ES-I3 (cell line): ENCODE results near the gene MRPL46.
"Not testable (repeated sequence)": the region's sequence is repeated elsewhere in the genome, so short reads cannot be mapped to it uniquely, and the experiment has no call there.

Source experiments
- H3K36me3 ChIP-seq: 2 replicates; pipeline ENCODE4 v1.6.1; 2013; ENCODE audit warnings: mild to moderate bottlenecking, low read length, control low read depth, moderate library complexity; ENCODE audit not compliant: insufficient read depth
- H3K4me1 ChIP-seq: 2 replicates; pipeline ENCODE4 v1.6.1; 2013; ENCODE audit warnings: mild to moderate bottlenecking, control low read depth, low read length; ENCODE audit not compliant: insufficient read depth
- H3K9ac ChIP-seq: 2 replicates; pipeline ENCODE4 v1.6.1; 2013; ENCODE audit warnings: low read depth, mild to moderate bottlenecking, low read length, moderate library complexity
- H3K9me3 ChIP-seq: 2 replicates; pipeline ENCODE4 v1.6.1; 2013; ENCODE audit warnings: mild to moderate bottlenecking, low read length, moderate library complexity; ENCODE audit not compliant: control insufficient read depth, insufficient read depth

The MRPL46 gene

DNA sequence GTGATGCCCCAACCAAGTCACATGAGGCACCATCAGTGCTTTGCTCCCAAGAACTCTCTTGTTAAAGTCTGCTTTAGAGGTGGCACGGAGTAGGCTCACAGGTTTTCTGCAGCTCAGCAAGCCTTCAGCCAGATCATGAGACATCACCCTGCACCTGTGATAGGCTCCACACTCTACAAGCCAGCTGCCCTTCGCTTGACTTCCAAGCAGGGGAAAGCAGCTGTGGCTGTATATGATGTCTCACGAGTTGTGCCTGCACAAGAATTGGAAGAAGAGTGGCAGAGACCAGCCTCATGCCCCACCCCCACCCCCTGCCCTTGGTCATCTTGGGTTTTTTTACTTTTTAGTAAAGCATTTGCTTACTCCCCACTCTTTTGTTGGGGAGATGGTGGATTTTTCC lies 22.8 kb upstream of the MRPL46 start:
- no peaks in the 10 kb centered on the region for H3K9me3 ChIP-seq
- H3K36me3 ChIP-seq = no peaks in the 10 kb centered on the region
- H3K4me1 ChIP-seq = peaks cover 14% of the 10 kb centered on the region
- no peak overlapping the region for H3K9ac ChIP-seq

DNA sequence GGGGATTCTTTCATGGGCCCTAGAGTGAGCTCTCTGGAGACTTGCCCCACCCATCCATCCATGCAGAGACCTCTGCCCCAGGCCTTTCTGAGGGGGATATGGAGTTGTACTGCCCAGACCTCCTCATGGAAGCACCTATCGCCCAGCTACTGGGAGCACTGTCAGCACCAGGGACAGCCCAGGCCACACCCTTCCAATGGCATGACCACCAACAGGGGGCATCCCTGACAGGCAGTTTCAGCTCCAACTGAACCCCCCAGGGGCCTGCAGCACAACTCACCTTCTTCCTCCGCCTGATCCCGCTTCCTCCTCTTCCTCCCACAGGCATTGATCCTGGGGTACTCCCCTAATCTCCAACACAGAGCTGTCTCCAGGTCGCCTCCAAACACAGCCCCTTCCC lies 22.1 kb upstream of the MRPL46 start:
- Histone ChIP-seq H3K9ac (no peak overlapping the region), H3K36me3 (no peaks in the 10 kb centered on the region), H3K9me3 (no peaks in the 10 kb centered on the region), H3K4me1 (peaks cover 20% of the 10 kb centered on the region)

DNA sequence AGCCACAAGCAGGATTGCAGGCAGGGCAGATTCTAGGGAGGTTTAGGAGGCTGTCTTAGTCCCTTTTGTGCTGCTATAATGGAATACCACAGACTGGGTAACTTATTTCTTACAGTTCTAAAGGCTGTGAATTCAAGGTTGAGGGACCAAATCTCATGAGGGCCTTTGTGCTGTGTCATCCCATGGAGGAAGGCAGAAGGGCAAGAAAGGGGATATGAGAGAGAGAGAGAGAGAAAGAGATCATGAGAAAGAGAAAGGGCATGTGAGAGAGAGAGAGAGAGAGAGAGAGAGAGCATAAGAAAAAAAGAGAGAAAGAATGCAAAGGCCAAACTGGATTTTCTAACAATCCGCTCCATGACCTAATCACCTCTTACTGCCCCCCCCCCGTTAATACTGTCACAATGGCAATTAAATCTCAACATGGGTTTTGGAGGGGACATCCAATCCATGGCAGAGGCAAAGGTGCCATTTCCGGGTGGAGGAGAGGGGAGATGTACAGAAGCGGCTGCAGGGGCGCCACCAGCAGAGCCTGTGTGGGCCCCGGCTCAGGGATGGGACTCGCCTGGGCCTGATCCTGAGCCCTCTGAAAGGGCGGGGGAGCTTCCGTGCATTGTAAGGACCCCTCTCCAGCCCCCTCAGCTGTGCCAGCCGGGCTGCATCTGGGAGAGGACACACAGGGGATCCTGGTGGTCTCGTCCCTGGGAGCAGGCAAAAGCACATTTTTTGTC lies 20.8 kb upstream of the MRPL46 start:
- no peak overlapping the region for H3K9ac ChIP-seq
- peaks cover 3% of the 10 kb centered on the region; the same call in 1 of the 2 replicates for H3K36me3 ChIP-seq
- no peaks in the 10 kb centered on the region for H3K9me3 ChIP-seq
- peaks cover 28% of the 10 kb centered on the region for H3K4me1 ChIP-seq

DNA sequence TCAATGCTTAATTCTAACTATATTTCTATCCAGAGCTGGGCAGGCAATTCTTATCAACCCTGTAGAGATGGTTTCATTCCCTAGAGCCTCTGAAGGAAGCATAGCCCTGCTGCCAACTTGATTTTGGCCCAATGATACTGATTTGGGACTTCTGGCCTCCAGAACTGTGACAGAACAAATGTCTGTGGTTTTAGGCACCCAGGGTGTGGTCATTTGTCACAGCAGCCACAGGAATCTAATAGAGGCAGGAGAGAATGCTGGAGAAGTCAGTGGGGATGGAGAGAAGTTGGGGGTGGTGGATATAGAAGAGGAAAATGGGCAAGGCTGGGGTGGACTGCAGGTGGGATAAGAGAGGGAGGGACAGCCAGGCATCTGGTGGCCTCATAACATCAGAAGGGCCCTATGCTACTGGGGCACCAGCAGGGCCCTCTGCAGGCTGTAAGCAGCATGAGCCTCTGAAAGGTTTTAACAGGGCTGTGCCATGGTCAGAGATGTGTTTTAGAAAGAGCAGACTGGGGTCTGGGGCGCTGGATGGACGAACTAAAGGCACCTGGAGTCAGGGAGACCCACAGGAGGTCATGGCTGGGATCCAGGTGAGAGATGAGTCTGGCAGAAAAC lies 20.1 kb upstream of the MRPL46 start:
- peaks cover 3% of the 10 kb centered on the region; the same call in 1 of the 2 replicates for H3K36me3 ChIP-seq
- peaks cover 28% of the 10 kb centered on the region for H3K4me1 ChIP-seq
- H3K9ac ChIP-seq = no peak overlapping the region
- no peaks in the 10 kb centered on the region for H3K9me3 ChIP-seq

DNA sequence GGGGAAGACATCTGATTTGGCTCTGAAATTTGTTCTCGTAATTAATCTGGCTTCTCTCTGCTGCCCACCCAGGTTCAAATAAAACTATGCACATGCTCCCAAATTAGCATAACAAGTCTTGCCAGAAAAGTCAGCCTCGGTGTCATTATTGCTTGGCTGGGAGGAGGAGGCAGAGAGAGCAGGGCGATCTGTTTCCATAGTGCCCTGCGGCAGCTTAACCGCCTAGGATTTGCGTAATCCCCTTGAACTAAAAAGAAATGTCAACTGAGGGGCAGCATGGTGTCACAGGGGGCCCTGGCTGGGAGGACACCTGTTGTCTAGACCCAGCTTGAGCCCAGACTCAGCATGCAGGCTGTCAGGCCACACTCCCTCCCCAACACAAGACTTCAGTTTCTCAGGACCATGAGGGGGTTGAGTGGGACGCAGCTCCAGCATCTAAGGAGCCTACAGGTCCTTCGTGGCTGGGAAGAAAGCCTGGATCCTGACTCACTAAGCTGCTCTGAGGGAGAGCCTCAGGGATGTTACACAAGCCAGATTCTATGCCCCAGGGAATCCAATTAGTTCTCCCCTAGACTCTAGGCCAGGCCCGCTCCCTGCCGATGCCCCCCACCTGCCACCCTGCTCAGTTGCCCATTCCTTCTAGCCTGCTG lies 17.6 kb upstream of the MRPL46 start:
- H3K4me1 ChIP-seq = peaks cover 28% of the 10 kb centered on the region
- no peak overlapping the region for H3K9ac ChIP-seq
- no peaks in the 10 kb centered on the region for H3K9me3 ChIP-seq
- H3K36me3 ChIP-seq = peaks cover 3% of the 10 kb centered on the region; the same call in 1 of the 2 replicates

DNA sequence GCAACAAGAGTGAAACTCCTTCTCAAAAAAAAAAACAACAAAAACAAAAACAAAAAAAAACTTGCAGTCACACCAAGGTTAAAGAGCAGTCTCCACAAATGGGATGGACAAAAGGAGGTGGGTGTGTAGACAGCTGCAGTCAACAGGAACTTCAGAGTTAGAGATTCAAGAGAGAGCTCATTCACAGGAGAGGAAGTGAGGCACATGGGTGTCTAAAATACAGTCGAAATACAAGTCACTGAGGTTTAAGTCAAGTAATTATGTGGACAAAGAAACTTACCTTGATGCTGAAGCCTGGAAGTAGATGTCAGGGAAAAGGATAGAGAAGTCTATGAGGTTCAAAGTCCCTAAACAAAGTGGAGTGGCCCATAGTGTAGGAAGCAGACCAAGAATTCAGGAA lies 15.1 kb upstream of the MRPL46 start:
- H3K4me1 ChIP-seq = peaks cover 19% of the 10 kb centered on the region

DNA sequence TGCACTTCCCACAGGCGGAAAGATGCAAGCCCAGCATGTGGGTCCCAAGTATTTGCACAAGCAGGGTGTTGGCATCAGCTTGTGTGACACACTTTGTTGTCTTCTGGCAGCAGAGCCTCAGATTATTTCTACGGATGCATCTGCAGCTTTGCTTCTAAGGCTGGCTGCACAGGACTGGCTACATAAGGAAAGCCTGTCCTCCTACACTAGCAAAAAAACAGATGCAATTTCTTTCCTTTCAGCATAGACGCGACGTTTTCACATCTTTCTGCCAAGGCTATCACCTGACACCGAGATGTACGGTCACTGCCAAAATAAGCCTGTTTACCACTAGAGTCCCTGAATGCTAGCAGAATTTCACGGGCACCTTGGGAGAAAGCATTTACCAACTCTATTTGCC lies 13.8 kb upstream of the MRPL46 start:
- H3K9ac ChIP-seq = no peak overlapping the region
- H3K36me3 ChIP-seq = peaks cover 10% of the 10 kb centered on the region
- H3K9me3 ChIP-seq = no peaks in the 10 kb centered on the region
- peaks cover 24% of the 10 kb centered on the region for H3K4me1 ChIP-seq

More for the DNA sequence above, 15.1 kb upstream of the MRPL46 start:
- Histone ChIP-seq H3K9me3 (no peaks in the 10 kb centered on the region), H3K36me3 (peaks cover 6% of the 10 kb centered on the region; the same call in 1 of the 2 replicates), H3K9ac (no peak overlapping the region)

DNA sequence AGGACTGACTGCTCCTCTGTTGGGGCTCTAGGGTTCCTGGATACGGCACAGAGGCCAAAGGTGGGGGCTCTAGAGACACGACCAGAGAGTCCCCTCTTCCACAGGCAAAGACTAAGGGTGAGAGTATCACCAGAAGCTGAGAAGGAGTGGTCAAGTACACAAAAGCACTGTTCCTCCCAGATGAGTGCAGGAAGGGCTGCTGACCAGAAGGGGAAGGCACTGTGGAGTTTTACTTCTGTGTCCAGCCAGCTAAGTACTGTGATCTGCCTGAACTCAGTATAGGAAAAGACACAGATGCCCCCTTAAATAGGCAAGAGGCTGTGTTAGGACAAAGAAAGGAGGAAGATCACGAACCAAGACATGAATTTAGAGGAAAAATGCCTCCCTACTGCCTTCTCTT lies 12.0 kb upstream of the MRPL46 start:
- H3K36me3 ChIP-seq = peaks cover 10% of the 10 kb centered on the region
- H3K9ac ChIP-seq = no peak overlapping the region

DNA sequence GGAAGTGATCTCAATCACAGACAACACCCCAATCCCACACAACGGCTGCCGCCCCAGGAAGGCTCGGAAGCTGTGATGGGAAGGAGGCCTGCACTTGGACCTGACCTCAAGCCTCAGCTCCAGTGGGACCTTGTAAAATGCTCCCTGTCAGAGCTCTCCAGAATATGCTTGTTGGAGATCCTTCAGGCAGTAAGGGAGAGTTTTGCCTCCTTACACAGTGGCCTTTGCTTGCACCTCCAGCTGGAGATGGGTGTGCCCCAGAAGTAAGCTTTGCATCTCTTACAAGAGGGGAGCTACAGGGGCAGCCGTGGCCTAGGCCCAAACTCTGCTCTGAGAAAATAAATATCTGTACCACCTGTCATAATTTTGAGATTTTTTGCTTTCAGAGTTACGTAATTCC lies 10.7 kb upstream of the MRPL46 start:
- Histone ChIP-seq H3K4me1 (peaks cover 6% of the 10 kb centered on the region; the same call in 1 of the 2 replicates), H3K9ac (no peak overlapping the region), H3K36me3 (peaks cover 7% of the 10 kb centered on the region; the same call in 1 of the 2 replicates)

More for the DNA sequence above, 12.0 kb upstream of the MRPL46 start:
- Histone ChIP-seq H3K4me1 (peaks cover 12% of the 10 kb centered on the region), H3K9me3 (no peaks in the 10 kb centered on the region)

DNA sequence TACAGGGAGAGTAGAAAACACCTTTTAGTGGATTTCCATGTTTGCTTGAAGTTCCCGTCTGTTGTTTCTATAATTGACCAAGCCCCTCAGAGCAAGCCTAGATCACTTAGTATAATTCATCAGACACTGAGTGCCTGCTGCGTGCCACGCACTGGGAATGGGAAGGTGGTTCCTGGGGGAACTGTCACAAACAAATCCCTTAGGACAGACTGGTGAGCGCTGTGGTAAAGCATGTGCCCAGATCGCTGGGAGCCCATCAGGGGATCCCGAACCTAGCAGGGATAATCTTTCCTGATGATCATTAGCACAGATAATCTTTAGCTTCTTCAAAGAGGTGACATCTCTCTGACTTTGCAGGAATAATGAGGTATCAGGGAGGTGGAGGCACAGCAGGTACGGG lies 9.9 kb upstream of the MRPL46 start:
- Histone ChIP-seq H3K36me3 (peaks cover 7% of the 10 kb centered on the region; the same call in 1 of the 2 replicates), H3K9ac (no peak overlapping the region), H3K9me3 (no peaks in the 10 kb centered on the region), H3K4me1 (peaks cover 6% of the 10 kb centered on the region; the same call in 1 of the 2 replicates)

More for the DNA sequence above, 10.7 kb upstream of the MRPL46 start:
- no peaks in the 10 kb centered on the region for H3K9me3 ChIP-seq

DNA sequence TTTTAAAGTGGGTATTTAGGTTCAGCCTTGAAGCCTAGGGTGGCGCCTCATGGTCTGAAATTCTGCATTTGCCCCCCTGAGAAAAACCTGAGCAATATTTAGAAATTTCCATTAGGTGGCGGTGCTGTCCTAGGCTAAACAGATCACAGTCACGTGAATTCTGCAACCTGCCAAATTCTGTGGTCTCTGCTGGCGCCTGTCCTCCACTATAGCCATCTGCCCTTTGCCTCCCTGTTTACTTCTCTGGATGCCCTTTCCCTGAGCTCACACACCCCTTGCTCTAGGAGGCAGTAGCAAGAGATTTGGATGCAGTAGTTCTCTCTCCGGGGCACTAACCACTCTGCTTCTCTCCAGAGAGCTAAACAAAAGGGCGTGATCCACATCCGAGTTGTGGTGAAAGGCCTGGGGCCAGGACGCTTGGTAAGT lies 9.5 kb upstream of the MRPL46 start:
- no peak overlapping the region for H3K9ac ChIP-seq
- peaks cover 6% of the 10 kb centered on the region; the same call in 1 of the 2 replicates for H3K4me1 ChIP-seq
- peaks cover 7% of the 10 kb centered on the region; the same call in 1 of the 2 replicates for H3K36me3 ChIP-seq
- H3K9me3 ChIP-seq = no peaks in the 10 kb centered on the region

DNA sequence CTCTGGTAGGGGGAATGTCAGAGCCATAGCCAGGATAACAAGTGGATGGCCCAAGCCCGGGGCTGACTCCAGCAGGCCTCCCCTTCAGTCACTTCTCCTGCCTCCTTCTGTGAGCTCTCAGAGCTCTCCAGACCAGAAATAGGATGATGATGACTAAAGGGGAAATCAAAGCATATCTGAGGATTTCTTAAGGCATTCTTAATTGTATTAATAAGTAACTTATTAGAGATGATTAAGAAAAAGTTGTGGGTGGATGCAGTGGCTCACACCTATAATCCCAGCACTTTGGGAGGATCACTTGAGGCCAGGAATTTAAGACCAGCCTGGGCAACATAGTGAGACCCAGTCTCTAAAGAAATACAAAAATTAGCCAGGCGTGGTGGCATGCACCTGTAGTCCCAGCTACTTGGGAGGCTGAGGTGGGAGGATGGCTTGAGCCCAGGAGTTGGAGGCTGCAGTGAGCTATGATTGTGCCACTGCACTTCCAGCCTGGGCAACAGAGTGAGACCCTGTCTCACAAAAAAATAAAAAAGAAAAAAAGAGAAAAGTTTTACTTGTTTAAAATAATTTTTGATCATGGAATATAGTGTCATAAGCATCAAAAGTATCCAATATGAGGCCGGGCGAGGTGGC lies 6.6 kb upstream of the MRPL46 start:
- H3K9me3 ChIP-seq, H3K9ac ChIP-seq, H3K36me3 ChIP-seq, H3K4me1 ChIP-seq: not testable (repeated sequence)

DNA sequence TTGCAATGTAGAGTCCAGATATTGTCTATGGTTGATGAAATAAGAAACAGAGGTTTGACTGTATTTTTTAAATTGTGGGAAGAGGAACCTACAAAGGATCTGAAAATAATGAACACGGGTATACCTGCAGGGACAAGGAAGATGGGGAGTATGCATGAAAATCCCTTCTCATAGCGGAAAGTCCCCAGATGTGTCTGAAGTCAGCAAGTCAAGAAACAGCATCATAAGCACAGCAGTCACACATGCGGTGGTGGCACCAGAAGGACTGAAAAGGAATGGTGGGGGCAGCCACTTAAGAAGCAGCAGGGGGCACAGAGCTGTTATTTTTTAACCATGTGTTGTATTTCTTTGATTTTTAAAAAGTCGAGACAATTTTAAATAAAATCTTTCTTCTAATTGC lies 5.0 kb upstream of the MRPL46 start:
- H3K9ac ChIP-seq = no peak overlapping the region
- peaks cover 4% of the 10 kb centered on the region; the same call in 1 of the 2 replicates for H3K36me3 ChIP-seq
- H3K4me1 ChIP-seq = peaks cover 6% of the 10 kb centered on the region; the same call in 1 of the 2 replicates
- no peaks in the 10 kb centered on the region for H3K9me3 ChIP-seq

DNA sequence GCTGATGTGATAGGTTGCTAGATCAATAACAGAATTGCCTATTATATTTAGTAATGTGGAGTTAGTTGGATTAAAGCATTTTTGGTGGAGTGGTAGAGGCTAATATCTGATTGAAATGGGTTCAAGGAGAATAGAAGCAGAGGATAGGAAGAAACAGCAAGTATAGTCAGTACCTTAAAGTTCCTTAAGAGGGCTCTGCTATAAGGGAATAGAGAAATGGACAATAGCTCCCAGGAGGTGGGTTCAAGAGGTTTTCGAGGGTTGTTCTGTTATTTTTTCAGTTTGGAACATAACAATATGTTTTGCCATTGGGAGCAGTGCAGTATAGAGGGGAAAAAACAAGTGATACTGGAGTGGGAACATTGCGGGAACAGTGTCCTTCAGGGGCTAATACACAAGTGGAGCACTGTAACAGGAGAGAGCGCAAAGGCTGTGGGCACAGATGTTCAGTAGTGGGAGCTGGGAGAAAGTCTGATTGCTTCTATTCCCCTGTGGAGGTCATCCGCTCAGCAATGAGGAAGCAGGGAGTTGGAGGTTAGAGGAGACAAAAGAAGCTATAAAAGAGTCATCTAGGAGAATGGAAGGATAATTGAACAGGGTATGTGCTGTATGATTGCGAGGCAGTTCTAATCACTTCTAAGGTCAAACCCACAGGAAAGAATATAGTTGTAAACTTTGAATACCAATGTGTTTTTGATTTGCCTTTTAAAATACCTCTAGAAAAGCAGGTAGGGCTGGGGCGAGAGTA lies 3.6 kb upstream of the MRPL46 start:
- H3K36me3 ChIP-seq = no peaks in the 10 kb centered on the region; the same call in 1 of the 2 replicates
- H3K4me1 ChIP-seq = no peaks in the 10 kb centered on the region
- no peaks in the 10 kb centered on the region for H3K9me3 ChIP-seq
- H3K9ac ChIP-seq = no peak overlapping the region
